Upper lobe of left lung (tissue), 6 donors: ENCODE data around the gene RAMP3. TPM values are rescaled to one million over a fixed set of nuclear protein-coding genes. Genes with fewer than 3 reads are reported as not detected.
A peak's percentile ranks its signal among the peaks of the same experiment; 100 is the strongest.

Experiments used
- ATAC-seq, 2 donors: fragments of 200-7000 bp; cut with Tn5 transposase; one replicate each; pipeline ENCODE4 v1.9.1; 2022; ENCODE audit warnings: mild to moderate bottlenecking in 2 of 2, moderate library complexity in 2 of 2; ENCODE audit not compliant: low FRiP score in 2 of 2
- DNase-seq, 2 donors: peaks; one replicate each; pipeline ENCODE4 v3.0.0-alpha.2; 2019 to 2020
- H3K27ac ChIP-seq, 4 donors: fragments of 200-600 bp; sonication (generic); one replicate each; pipeline ENCODE4 v1.5.1; 2016 to 2019
- H3K27me3 ChIP-seq, 4 donors: fragments of 200-600 bp; sonication (generic); one replicate each; pipeline ENCODE4 v1.5.1; 2017 to 2019
- H3K36me3 ChIP-seq, 4 donors: fragments of 200-600 bp; sonication (generic); one replicate each; pipeline ENCODE4 v1.5.1; 2016 to 2019
- H3K4me1 ChIP-seq, 4 donors: fragments of 200-600 bp; sonication (generic); one replicate each; pipeline ENCODE4 v1.5.1; 2018 to 2019
- H3K4me3 ChIP-seq, 4 donors: fragments of 200-600 bp; sonication (generic); one replicate each; pipeline ENCODE4 v1.5.1; 2017 to 2019; ENCODE audit warnings: mild to moderate bottlenecking in 2 of 4, moderate library complexity in 1 of 4
- H3K9me3 ChIP-seq, 4 donors: fragments of 200-600 bp; sonication (generic); one replicate each; pipeline ENCODE4 v1.5.1; 2018 to 2019
- EP300 ChIP-seq, 4 donors: sonication (generic); formaldehyde crosslinking; IDR thresholded peaks; one replicate each; pipeline ENCODE4 v1.5.1; 2017; ENCODE audit warnings: antibody characterized with exemption in 4 of 4, control low read depth in 2 of 4
- POLR2A ChIP-seq, 4 donors: fragments of 450-650 bp; IDR thresholded peaks; one replicate each; pipeline ENCODE4 v1.5.1; 2016 to 2017; ENCODE audit warnings: antibody characterized with exemption in 4 of 4, mild to moderate bottlenecking in 2 of 4
- POLR2AphosphoS5 ChIP-seq, 2 donors: sonication (generic); formaldehyde crosslinking; IDR thresholded peaks; one replicate each; pipeline ENCODE4 v1.5.1; 2017; ENCODE audit warnings: antibody characterized with exemption in 2 of 2
- WGBS, 2 donors: methylation state at CpG; one replicate each; pipeline ENCODE4 v1.1.5; 2017 to 2018; 5-methylcytosine and 5-hydroxymethylcytosine counted together
- total RNA-seq, 6 donors: library from RNA; depleted of rRNA in 4 of 6; stranded (reverse); fragments of >200 nt in 4 of 6; gene quantifications; one replicate each; pipeline versions ENCODE4 v1.1.0 to v1.2.1, GENCODE V29; 2016 to 2021
- TF ChIP-seq, protein P1 (sequence below), 6 experiments: fragments of 450-650 bp in 4 of 6; fragments of 200-600 bp in 2 of 6; sonication (generic) in 2 of 6; IDR thresholded peaks; one replicate each; pipeline ENCODE4 v1.5.1; 2016 to 2019; ENCODE audit warnings: antibody characterized with exemption in 6 of 6
- donor health status: DM: no; HTN: no; CAD: no; lungs with moderate emphysema.
- donor health status: DM: no; HTN: yes; CAD: no; lungs with severe emphysema.

RAMP3 gene
- total RNA-seq, 6 donors from 2014 or later: 33.5 to 306 (median 88.1) TPM

GRCh38 chr7:45183711-45184210, 26.2 kb downstream of the RAMP3 start:
- TF ChIP-seq POLR2A (IDR thresholded peaks at IDR 0.05) (no peak), EP300 (IDR thresholded peaks at IDR 0.05) (no peak), POLR2AphosphoS5 (IDR thresholded peaks at IDR 0.05) (no peak)
- TF ChIP-seq, protein P1, sequence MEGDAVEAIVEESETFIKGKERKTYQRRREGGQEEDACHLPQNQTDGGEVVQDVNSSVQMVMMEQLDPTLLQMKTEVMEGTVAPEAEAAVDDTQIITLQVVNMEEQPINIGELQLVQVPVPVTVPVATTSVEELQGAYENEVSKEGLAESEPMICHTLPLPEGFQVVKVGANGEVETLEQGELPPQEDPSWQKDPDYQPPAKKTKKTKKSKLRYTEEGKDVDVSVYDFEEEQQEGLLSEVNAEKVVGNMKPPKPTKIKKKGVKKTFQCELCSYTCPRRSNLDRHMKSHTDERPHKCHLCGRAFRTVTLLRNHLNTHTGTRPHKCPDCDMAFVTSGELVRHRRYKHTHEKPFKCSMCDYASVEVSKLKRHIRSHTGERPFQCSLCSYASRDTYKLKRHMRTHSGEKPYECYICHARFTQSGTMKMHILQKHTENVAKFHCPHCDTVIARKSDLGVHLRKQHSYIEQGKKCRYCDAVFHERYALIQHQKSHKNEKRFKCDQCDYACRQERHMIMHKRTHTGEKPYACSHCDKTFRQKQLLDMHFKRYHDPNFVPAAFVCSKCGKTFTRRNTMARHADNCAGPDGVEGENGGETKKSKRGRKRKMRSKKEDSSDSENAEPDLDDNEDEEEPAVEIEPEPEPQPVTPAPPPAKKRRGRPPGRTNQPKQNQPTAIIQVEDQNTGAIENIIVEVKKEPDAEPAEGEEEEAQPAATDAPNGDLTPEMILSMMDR (IDR thresholded peaks at IDR 0.05): no peak
- H3K4me3 ChIP-seq: no peak overlapping the region
- DNase-seq: peak in 1 of 2 donors; percentile 17
- 78 to 93% methylated on average over 5 to 10 of the region's 10 CpGs for WGBS, 2 donors
- H3K36me3 ChIP-seq: peaks cover 0 to 52% (median 0%) of the 10 kb centered on the region in 4 donors
- no peak for ATAC-seq
- H3K27me3 ChIP-seq: no peaks in the 10 kb centered on the region
- H3K4me1 ChIP-seq: no peaks in the 10 kb centered on the region
- H3K27ac ChIP-seq: peak overlapping the region in 2 of 4 donors; percentile 18 to 67
- no peaks in the 10 kb centered on the region for H3K9me3 ChIP-seq

GRCh38 chr7:45184326-45185027, 26.9 kb downstream of the RAMP3 start:
- ATAC-seq: no peak
- Histone ChIP-seq H3K36me3 (peaks cover 0 to 52% (median 0%) of the 10 kb centered on the region in 4 donors), H3K9me3 (no peaks in the 10 kb centered on the region), H3K4me3 (no peak overlapping the region), H3K4me1 (no peaks in the 10 kb centered on the region), H3K27me3 (no peaks in the 10 kb centered on the region), H3K27ac (peak overlapping the region in 1 of 4 donors; percentile 67)
- DNase-seq: peak in 1 of 2 donors; percentile 12
- 49 to 90% methylated on average over 3 to 7 of the region's 7 CpGs for WGBS, 2 donors
- TF ChIP-seq POLR2AphosphoS5 (IDR thresholded peaks at IDR 0.05) (no peak), POLR2A (IDR thresholded peaks at IDR 0.05) (no peak), EP300 (IDR thresholded peaks at IDR 0.05) (no peak)
- TF ChIP-seq, protein P1 (IDR thresholded peaks at IDR 0.05): no peak

DNA sequence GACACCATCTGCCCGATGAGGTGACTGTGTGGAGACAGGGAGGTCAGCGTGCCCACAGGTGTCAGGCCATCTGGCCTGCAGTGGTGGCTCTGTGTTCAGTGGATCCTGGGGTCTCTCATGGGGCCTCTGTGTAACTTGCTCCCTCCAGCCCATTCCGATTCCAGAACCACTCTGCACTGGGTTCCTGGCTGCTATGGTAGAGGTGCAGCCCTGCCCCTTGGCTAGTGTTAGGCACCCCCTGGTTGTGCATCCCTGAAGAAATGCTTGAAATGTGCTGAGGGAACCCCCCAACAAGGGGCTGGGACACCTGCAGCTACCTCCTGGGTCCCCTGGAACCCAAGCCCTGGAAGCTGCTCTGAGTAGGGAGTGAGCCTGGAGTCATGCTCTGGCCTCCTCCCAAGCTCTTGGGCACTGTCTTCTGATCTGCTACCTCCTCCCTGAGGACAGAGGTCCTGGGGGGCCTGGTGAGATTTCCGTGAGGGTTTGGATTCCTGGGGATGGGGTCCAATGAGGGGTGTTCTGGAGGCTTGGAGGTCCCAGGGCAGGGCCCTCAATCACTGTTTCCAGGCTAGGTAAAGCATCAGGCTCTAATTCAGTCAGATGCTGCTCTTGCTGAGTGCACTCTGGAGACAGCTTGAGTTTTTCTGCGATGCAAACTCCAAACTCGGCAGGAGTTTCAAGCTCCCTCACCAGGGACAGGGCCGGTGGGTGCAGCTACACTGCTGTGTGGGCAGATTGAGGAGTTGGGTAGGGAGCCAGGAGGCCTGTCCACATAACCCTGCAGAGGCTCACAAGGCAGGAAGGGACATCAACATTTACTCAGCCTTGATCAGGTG, 27.7 kb downstream of the RAMP3 start:
- WGBS, 2 donors: 61 to 71% methylated on average over 5 to 7 of the region's 7 CpGs
- TF ChIP-seq POLR2A (IDR thresholded peaks at IDR 0.05) (no peak), POLR2AphosphoS5 (IDR thresholded peaks at IDR 0.05) (no peak), EP300 (IDR thresholded peaks at IDR 0.05) (no peak)
- TF ChIP-seq, protein P1 (IDR thresholded peaks at IDR 0.05): no peak
- Histone ChIP-seq H3K27me3 (no peaks in the 10 kb centered on the region), H3K27ac (peak overlapping the region in 1 of 4 donors; percentile 17), H3K4me1 (no peaks in the 10 kb centered on the region), H3K4me3 (no peak overlapping the region), H3K36me3 (peaks cover 0 to 52% (median 0%) of the 10 kb centered on the region in 4 donors), H3K9me3 (no peaks in the 10 kb centered on the region)
- ATAC-seq: no peak
- peak in 1 of 2 donors; percentile 15 for DNase-seq

DNA sequence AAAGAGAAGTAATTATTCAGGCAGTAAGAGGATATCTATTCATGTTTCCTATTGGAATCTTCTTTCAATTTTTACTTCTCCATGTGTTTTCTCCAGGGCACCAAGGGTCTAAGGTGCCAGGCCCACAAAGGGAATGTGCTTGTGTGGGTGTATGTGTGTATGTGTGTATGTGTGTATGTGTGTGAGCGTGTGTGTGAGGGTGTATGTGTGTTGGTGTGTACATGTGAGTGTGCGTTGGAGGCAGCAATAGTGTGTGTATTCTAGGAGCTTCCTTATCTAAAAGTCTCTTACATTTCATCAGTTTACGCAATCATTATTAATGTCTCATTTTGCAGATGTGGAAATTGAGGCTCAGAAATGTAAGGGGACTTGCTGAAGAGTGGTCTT, 28.3 kb downstream of the RAMP3 start:
- WGBS, 2 donors: 88 to 93% methylated on average over 3 of the region's 3 CpGs
- Histone ChIP-seq H3K4me3 (no peak overlapping the region), H3K27ac (no peak overlapping the region), H3K27me3 (no peaks in the 10 kb centered on the region), H3K4me1 (no peaks in the 10 kb centered on the region), H3K9me3 (no peaks in the 10 kb centered on the region), H3K36me3 (peaks cover 0 to 48% (median 0%) of the 10 kb centered on the region in 4 donors)
- DNase-seq (no peak), ATAC-seq (no peak)
- TF ChIP-seq, protein P1 (IDR thresholded peaks at IDR 0.05): no peak
- TF ChIP-seq POLR2A (IDR thresholded peaks at IDR 0.05): no peak
- no peak for TF ChIP-seq EP300 (IDR thresholded peaks at IDR 0.05)
- no peak for TF ChIP-seq POLR2AphosphoS5 (IDR thresholded peaks at IDR 0.05)
